OCI-LY1 (cell line): ENCODE measurements around the gene CBR1.

Experiments
- CTCF ChIP-seq: fragments of 200-600 bp; sonication (generic), shearing (Covaris generic); IDR thresholded peaks from 2 replicates; pipeline ENCODE4 v1.5.1; 2017; ENCODE audit warnings: mild to moderate bottlenecking, antibody characterized with exemption, low read length, moderate library complexity, mixed read lengths
- EZH2 ChIP-seq: fragments of 200-600 bp; sonication (generic), shearing (Covaris generic); IDR thresholded peaks from 2 replicates; pipeline ENCODE4 v1.8.0; 2017; ENCODE audit warnings: borderline replicate concordance, mixed run types, mild to moderate bottlenecking, antibody characterized with exemption, low read length, moderate library complexity, mixed read lengths

- TF ChIP-seq CTCF, result no peak
- TF ChIP-seq EZH2, result no peak
Measured at GRCh38 chr21:36032647-36033406, 37.0 kb upstream of the CBR1 start.
